HepG2 (cell line): ENCODE measurements around the gene PIGN.

Experiments used
- EP300 ChIP-seq, 3 experiments: sonication (generic) in 1 of 3; formaldehyde crosslinking in 1 of 3; IDR thresholded peaks; 2 replicates each; pipeline versions ENCODE4 v1.5.1 to v1.6.1; 2011 to 2020; ENCODE audit warnings: low read depth in 2 of 3, low read length in 2 of 3, borderline replicate concordance in 1 of 3, improper control_type of control experiment in 1 of 3, mild to moderate bottlenecking in 1 of 3, missing genetic modification reagents in 1 of 3, moderate library complexity in 1 of 3
- HNF4A ChIP-seq: sonication (generic); formaldehyde crosslinking; IDR thresholded peaks from 2 replicates; pipeline ENCODE4 v1.4.0; 2020; ENCODE audit warnings: missing genetic modification reagents
- HNRNPK ChIP-seq: fragments of 200-400 bp; formaldehyde crosslinking; IDR thresholded peaks from 2 replicates; pipeline ENCODE4 v1.6.1; 2018; ENCODE audit warnings: low read length, low read depth, moderate library complexity, mild to moderate bottlenecking; ENCODE audit not compliant: poor library complexity, severe bottlenecking
- JUNB ChIP-seq: sonication (generic); formaldehyde crosslinking; IDR thresholded peaks from 2 replicates; pipeline ENCODE4 v1.8.0; 2022; ENCODE audit warnings: missing genetic modification reagents, mild to moderate bottlenecking, borderline replicate concordance
- MEF2D ChIP-seq: sonication (generic); formaldehyde crosslinking; IDR thresholded peaks from 2 replicates; pipeline ENCODE4 v1.5.1; 2020; ENCODE audit warnings: mild to moderate bottlenecking, missing genetic modification reagents
- MYC ChIP-seq: sonication (generic); formaldehyde crosslinking; IDR thresholded peaks from 2 replicates; pipeline ENCODE4 v1.9.0; 2021; ENCODE audit warnings: missing genetic modification reagents, borderline replicate concordance
- PTBP1 ChIP-seq: fragments of 200-400 bp; formaldehyde crosslinking; IDR thresholded peaks from 2 replicates; pipeline ENCODE4 v1.6.1; 2018; ENCODE audit warnings: low read length, low read depth; ENCODE audit not compliant: poor library complexity, severe bottlenecking
- TF ChIP-seq, protein P1 (sequence below): sonication (generic); formaldehyde crosslinking; IDR thresholded peaks from 2 replicates; pipeline ENCODE4 v1.4.0; 2020; ENCODE audit warnings: missing genetic modification reagents, low read depth, mild to moderate bottlenecking, borderline replicate concordance
- TF ChIP-seq, protein P2 (sequence below): sonication (generic); formaldehyde crosslinking; IDR thresholded peaks from 2 replicates; pipeline ENCODE4 v1.5.0; 2020; ENCODE audit warnings: mild to moderate bottlenecking, missing genetic modification reagents, moderate library complexity
- TF ChIP-seq, protein P3 (sequence below): sonication (generic); formaldehyde crosslinking; IDR thresholded peaks from 2 replicates; pipeline ENCODE4 v1.4.0; 2020; ENCODE audit warnings: missing genetic modification reagents

DNA sequence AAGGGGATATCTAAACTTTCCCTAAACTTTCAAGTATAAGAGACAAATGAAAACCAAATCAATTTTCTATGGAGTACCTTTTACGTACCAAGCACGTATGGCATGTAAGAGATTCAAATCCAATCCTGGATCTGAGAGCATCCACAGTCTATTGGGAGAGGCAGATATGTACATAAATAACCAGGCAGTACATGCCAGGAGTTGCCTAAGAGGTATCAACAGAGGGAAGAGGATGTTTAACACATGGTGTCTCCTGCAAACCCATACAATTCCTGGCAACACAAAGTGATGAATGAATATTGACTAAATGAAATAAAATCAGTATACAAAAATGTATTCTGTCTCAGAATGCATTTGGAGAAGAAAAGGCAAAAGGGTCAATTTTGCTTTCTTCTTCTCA lies 116.6 kb downstream of the PIGN start:
- TF ChIP-seq, protein P1, sequence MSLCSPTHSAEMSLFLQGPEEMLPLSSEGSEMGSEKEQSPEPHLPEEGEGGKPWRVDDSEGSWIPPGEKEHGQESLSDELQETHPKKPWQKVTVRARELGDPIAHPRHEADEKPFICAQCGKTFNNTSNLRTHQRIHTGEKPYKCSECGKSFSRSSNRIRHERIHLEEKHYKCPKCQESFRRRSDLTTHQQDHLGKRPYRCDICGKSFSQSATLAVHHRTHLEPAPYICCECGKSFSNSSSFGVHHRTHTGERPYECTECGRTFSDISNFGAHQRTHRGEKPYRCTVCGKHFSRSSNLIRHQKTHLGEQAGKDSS (CRISPR knock-in tag): no peak
- TF ChIP-seq, protein P2, sequence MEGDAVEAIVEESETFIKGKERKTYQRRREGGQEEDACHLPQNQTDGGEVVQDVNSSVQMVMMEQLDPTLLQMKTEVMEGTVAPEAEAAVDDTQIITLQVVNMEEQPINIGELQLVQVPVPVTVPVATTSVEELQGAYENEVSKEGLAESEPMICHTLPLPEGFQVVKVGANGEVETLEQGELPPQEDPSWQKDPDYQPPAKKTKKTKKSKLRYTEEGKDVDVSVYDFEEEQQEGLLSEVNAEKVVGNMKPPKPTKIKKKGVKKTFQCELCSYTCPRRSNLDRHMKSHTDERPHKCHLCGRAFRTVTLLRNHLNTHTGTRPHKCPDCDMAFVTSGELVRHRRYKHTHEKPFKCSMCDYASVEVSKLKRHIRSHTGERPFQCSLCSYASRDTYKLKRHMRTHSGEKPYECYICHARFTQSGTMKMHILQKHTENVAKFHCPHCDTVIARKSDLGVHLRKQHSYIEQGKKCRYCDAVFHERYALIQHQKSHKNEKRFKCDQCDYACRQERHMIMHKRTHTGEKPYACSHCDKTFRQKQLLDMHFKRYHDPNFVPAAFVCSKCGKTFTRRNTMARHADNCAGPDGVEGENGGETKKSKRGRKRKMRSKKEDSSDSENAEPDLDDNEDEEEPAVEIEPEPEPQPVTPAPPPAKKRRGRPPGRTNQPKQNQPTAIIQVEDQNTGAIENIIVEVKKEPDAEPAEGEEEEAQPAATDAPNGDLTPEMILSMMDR (CRISPR knock-in tag): no peak
- TF ChIP-seq PTBP1: no peak
- TF ChIP-seq HNF4A: no peak
- TF ChIP-seq MYC: no peak
- TF ChIP-seq HNRNPK: no peak
- no peak for TF ChIP-seq JUNB (CRISPR knock-in tag)
- TF ChIP-seq EP300 (IDR thresholded peaks at IDR 0.05; ENCODE audit: low read depth in 2 of 2, low read length in 2 of 2): no peak
- TF ChIP-seq EP300 (CRISPR knock-in tag; IDR thresholded peaks at IDR 0.05; ENCODE audit: borderline replicate concordance): no peak
- TF ChIP-seq, protein P3, sequence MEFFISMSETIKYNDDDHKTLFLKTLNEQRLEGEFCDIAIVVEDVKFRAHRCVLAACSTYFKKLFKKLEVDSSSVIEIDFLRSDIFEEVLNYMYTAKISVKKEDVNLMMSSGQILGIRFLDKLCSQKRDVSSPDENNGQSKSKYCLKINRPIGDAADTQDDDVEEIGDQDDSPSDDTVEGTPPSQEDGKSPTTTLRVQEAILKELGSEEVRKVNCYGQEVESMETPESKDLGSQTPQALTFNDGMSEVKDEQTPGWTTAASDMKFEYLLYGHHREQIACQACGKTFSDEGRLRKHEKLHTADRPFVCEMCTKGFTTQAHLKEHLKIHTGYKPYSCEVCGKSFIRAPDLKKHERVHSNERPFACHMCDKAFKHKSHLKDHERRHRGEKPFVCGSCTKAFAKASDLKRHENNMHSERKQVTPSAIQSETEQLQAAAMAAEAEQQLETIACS: no peak
- no peak for TF ChIP-seq MEF2D (CRISPR knock-in tag)
